Measurements from ENCODE around the gene SLIRP. TPM values are rescaled to one million over a fixed set of nuclear protein-coding genes. Genes with fewer than 3 reads are reported as not detected.
"Not testable (repeated sequence)": the region's sequence is repeated elsewhere in the genome, so short reads cannot be mapped to it uniquely, and the experiment has no call there.

The SLIRP gene
- polyA plus RNA-seq, 1 of the 3 experiments (the other 2 are of a cell fraction), result 306 TPM

- TF ChIP-seq MXI1 (IDR thresholded peaks at IDR 0.05; ENCODE audit: low read depth, low read length) (no peak), GABPA (IDR thresholded peaks at IDR 0.05; ENCODE audit: low read depth) (no peak), RCOR1 (IDR thresholded peaks at IDR 0.05; ENCODE audit: low read length) (no peak), EP300 (IDR thresholded peaks at IDR 0.05; ENCODE audit: borderline replicate concordance in 1 of 2, low read depth in 1 of 2, low read length in 1 of 2) (no peak), CTCF (IDR thresholded peaks at IDR 0.05) (no peak)
- TF ChIP-seq, protein P1, sequence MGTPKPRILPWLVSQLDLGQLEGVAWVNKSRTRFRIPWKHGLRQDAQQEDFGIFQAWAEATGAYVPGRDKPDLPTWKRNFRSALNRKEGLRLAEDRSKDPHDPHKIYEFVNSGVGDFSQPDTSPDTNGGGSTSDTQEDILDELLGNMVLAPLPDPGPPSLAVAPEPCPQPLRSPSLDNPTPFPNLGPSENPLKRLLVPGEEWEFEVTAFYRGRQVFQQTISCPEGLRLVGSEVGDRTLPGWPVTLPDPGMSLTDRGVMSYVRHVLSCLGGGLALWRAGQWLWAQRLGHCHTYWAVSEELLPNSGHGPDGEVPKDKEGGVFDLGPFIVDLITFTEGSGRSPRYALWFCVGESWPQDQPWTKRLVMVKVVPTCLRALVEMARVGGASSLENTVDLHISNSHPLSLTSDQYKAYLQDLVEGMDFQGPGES (IDR thresholded peaks at IDR 0.05; ENCODE audit: low read depth, low read length), result no peak
These were observed 33.5 kb downstream of the SLIRP start (continued) for GRCh38 chr14:77741438-77741837.

DNA sequence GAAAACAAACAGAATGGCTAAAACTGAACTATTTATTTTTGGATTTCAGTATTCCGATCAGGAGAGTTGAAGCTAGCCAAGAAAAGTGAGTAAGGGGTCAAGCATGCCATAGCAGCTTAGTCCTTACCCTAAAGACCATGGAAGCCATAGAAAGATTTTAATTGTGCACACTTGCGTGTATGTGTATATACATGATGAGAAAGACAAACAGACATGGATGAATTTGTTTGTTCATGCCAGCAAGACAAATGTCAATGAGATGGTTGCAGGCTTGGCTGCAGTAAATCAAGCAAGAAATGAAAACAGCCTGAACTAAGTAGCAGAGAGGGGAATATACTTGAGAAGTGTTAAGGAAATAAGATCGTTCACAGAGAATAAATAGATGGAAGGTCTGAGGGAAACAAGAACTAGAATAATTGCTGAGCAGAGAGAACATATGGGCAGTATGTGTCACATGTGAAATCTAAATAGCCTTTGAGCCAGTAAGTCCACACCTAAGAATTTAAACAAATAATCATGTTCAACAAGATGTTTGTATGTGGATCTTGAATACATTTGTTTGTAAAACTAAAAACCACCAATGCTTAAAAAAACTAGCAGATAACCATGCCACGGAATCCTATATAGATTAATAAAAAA, 38.3 kb downstream of the SLIRP start:
- H3K4me3 ChIP-seq (ENCODE audit: low read depth in 2 of 2, low read length in 1 of 2), result no peak overlapping the region
- H3K9ac ChIP-seq, result no peak overlapping the region
- 85% methylated on average over 4 of the region's 4 CpGs for WGBS (ENCODE audit: low lambda C conversion rate)
- H3K4me1 ChIP-seq (ENCODE audit: control insufficient read depth in 1 of 2, insufficient read depth in 2 of 2, low read depth in 1 of 2, low read length in 1 of 2), result no peaks in the 10 kb centered on the region
- H3K4me2 ChIP-seq, result no peak overlapping the region
- ChIA-PET CTCF (interaction anchor here (0.9 kb wide), 1 partner anchor 16 kb away, joined by 3 read pairs; no protein-coding TSS in a partner anchor), POLR2A (interaction anchor here (0.7 kb wide), 1 partner anchor 14 kb away, joined by 8 read pairs; no protein-coding TSS in a partner anchor)
- no peak overlapping the region for H3K27ac ChIP-seq (ENCODE audit: low read depth in 2 of 2, low read length in 1 of 2)
- H3K9me3 ChIP-seq, result no peaks in the 10 kb centered on the region
- peaks cover 3% of the 10 kb centered on the region for H3F3A ChIP-seq (replicated peaks; ENCODE audit: insufficient read depth)
- no peak for TF ChIP-seq POLR2AphosphoS5 (IDR thresholded peaks at IDR 0.05; ENCODE audit: low read depth, low read length)
- TF ChIP-seq, protein P1 (IDR thresholded peaks at IDR 0.05; ENCODE audit: low read depth, low read length), result no peak
- no peak for TF ChIP-seq NRF1 (IDR thresholded peaks at IDR 0.05; ENCODE audit: low read depth, low read length)
- TF ChIP-seq YY1 (IDR thresholded peaks at IDR 0.05; ENCODE audit: low read depth), result no peak
- no peak for TF ChIP-seq NFIC (IDR thresholded peaks at IDR 0.05; ENCODE audit: borderline replicate concordance)
- no peak for TF ChIP-seq EP300 (IDR thresholded peaks at IDR 0.05; ENCODE audit: borderline replicate concordance in 1 of 2, low read depth in 1 of 2, low read length in 1 of 2)
- TF ChIP-seq RCOR1 (IDR thresholded peaks at IDR 0.05; ENCODE audit: low read length), result no peak
- TF ChIP-seq TEAD4 (IDR thresholded peaks at IDR 0.05; ENCODE audit: borderline replicate concordance, insufficient read depth), result no peak
- no peak for TF ChIP-seq JUND (IDR thresholded peaks at IDR 0.05)
- TF ChIP-seq TAF1 (IDR thresholded peaks at IDR 0.05; ENCODE audit: borderline replicate concordance, low read depth, low read length), result no peak
- no peak for TF ChIP-seq RAD21 (IDR thresholded peaks at IDR 0.05; ENCODE audit: low read length)
- TF ChIP-seq FOSL2 (IDR thresholded peaks at IDR 0.05; ENCODE audit: borderline replicate concordance, low read depth), result no peak
- no peaks in the 10 kb centered on the region for H3K27me3 ChIP-seq (ENCODE audit: insufficient read depth)
- no peaks in the 10 kb centered on the region for H4K20me1 ChIP-seq (ENCODE audit: insufficient read depth)
- H3K36me3 ChIP-seq (replicated peaks in 1 of 2; ENCODE audit: control insufficient read depth in 1 of 2, insufficient read depth in 2 of 2, low read length in 1 of 2), result peaks cover 43 to 56% of the 10 kb centered on the region in 2 experiments
- H3K79me2 ChIP-seq (ENCODE audit: insufficient read depth), result peaks cover 61% of the 10 kb centered on the region
- no peak overlapping the region for H2AFZ ChIP-seq (ENCODE audit: low read depth)
- DNase-seq, result no peak
- H3K9me2 ChIP-seq, result no peaks in the 10 kb centered on the region

GRCh38 chr14:77747425-77747824, 39.5 kb downstream of the SLIRP start:
- H3K9me3 ChIP-seq; H2AFZ ChIP-seq (ENCODE audit: low read depth); H4K20me1 ChIP-seq (ENCODE audit: insufficient read depth); DNase-seq; H3K4me1 ChIP-seq (ENCODE audit: control insufficient read depth in 1 of 2, insufficient read depth in 2 of 2, low read depth in 1 of 2, low read length in 1 of 2); CTCF ChIA-PET; H3K9me2 ChIP-seq; H3K4me2 ChIP-seq; H3K27ac ChIP-seq (ENCODE audit: low read depth in 2 of 2, low read length in 1 of 2); H3K9ac ChIP-seq; POLR2A ChIA-PET; H3F3A ChIP-seq (replicated peaks; ENCODE audit: insufficient read depth); H3K4me3 ChIP-seq (ENCODE audit: low read depth in 2 of 2, low read length in 1 of 2); H3K27me3 ChIP-seq (ENCODE audit: insufficient read depth): not testable (repeated sequence)
- 88% methylated on average over 10 of the region's 33 CpGs for WGBS (ENCODE audit: low lambda C conversion rate)
- Histone ChIP-seq H3K79me2 (ENCODE audit: insufficient read depth) (peaks cover 61% of the 10 kb centered on the region), H3K36me3 (replicated peaks in 1 of 2; ENCODE audit: control insufficient read depth in 1 of 2, insufficient read depth in 2 of 2, low read length in 1 of 2) (peaks cover 54 to 61% of the 10 kb centered on the region in 2 experiments)
